Dermis blood vessel endothelial cell (primary cell): Measurements from ENCODE around the gene CALHM6. TPM values are rescaled to one million over a fixed set of nuclear protein-coding genes. Genes with fewer than 3 reads are reported as not detected.
"Not testable (repeated sequence)": the region's sequence is repeated elsewhere in the genome, so short reads cannot be mapped to it uniquely, and the experiment has no call there.

Source experiments
- DNase-seq: peaks from one replicate; pipeline ENCODE4 v3.0.0; 2010
- total RNA-seq: library from RNA; depleted of rRNA; stranded (reverse); fragments of >200 nt; gene quantifications from 2 replicates; pipeline ENCODE4 v1.2.3, GENCODE V29; 2014

CALHM6 gene
- total RNA-seq, 1 donor from 2014 or later, result 0.85 TPM

GRCh38 chr6:116482780-116483179 is 21.6 kb downstream of the CALHM6 start:
- DNase-seq, result no peak

GRCh38 chr6:116483616-116484015 is 22.4 kb downstream of the CALHM6 start:
- DNase-seq, result no peak

GRCh38 chr6:116485559-116486184 is 24.5 kb downstream of the CALHM6 start:
- no peak for DNase-seq

GRCh38 chr6:116491610-116492330 is 30.6 kb downstream of the CALHM6 start:
- no peak for DNase-seq

- peak; percentile 36 for DNase-seq
Observed at GRCh38 chr6:116492331-116493067, 31.3 kb downstream of the CALHM6 start.

GRCh38 chr6:116495161-116495560 is 34.0 kb downstream of the CALHM6 start:
- DNase-seq, result not testable (repeated sequence)

- no peak for DNase-seq
Observed at GRCh38 chr6:116497113-116497676, 36.0 kb downstream of the CALHM6 start.

- DNase-seq, result no peak
Observed at GRCh38 chr6:116500969-116501433, 39.8 kb downstream of the CALHM6 start.

GRCh38 chr6:116507324-116507723 is 46.1 kb downstream of the CALHM6 start:
- no peak for DNase-seq

GRCh38 chr6:116508527-116508926 is 47.4 kb downstream of the CALHM6 start:
- DNase-seq, result no peak

- peak; percentile 91 for DNase-seq
Observed at GRCh38 chr6:116511424-116512110, 50.4 kb downstream of the CALHM6 start, which contains the start of gene CALHM5. TSS of gene CALHM5 (plus strand) at chr6:116511639. CDS start at chr6:116511697, 58 bp downstream.

- peak; percentile 37 for DNase-seq
Observed at GRCh38 chr6:116512111-116512559, 51.0 kb downstream of the CALHM6 start.

GRCh38 chr6:116512734-116513133 is 51.6 kb downstream of the CALHM6 start:
- peak; percentile 26 for DNase-seq

Other genes with a start within 250 kb of the CALHM6 start
- 7.5 and 10.6 TPM in 2 replicates for gene TSPYL4, start 207.3 kb upstream of the CALHM6 start, total RNA-seq
- 53.3 and 64.0 TPM in 2 replicates for gene TSPYL1, start 181.4 kb upstream of the CALHM6 start, total RNA-seq
- 6.0 and 8.3 TPM in 2 replicates for gene DSE, start 90.4 kb upstream of the CALHM6 start, total RNA-seq
- gene CALHM5, start 50.3 kb downstream of the CALHM6 start, total RNA-seq, result 2.5 and 3.4 TPM in 2 replicates
- 0.17 TPM in 1 of 2 replicates, not detected in the other for gene TRAPPC3L, start 84.3 kb downstream of the CALHM6 start, total RNA-seq
- not detected in 2 replicates for gene CALHM4, start 92.4 kb downstream of the CALHM6 start, total RNA-seq
- gene RWDD1, start 110.1 kb downstream of the CALHM6 start, total RNA-seq, result 24.7 and 27.7 TPM in 2 replicates
- gene RSPH4A, start 155.1 kb downstream of the CALHM6 start, total RNA-seq, result 0.47 and 0.68 TPM in 2 replicates
- 21.6 and 22.8 TPM in 2 replicates for gene ZUP1, start 207.4 kb downstream of the CALHM6 start, total RNA-seq
- 16.1 and 17.4 TPM in 2 replicates for gene KPNA5, start 219.8 kb downstream of the CALHM6 start, total RNA-seq